DLD1 (cell line): ENCODE measurements around the gene SPINK4.

Source experiments
- in situ Hi-C: cut with HindIII; loops from 2 replicates; pipeline ENCODE4 v1.10.0; 2017; ENCODE audit warnings: low sequenced_read_pairs

SPINK4 gene

DNA sequence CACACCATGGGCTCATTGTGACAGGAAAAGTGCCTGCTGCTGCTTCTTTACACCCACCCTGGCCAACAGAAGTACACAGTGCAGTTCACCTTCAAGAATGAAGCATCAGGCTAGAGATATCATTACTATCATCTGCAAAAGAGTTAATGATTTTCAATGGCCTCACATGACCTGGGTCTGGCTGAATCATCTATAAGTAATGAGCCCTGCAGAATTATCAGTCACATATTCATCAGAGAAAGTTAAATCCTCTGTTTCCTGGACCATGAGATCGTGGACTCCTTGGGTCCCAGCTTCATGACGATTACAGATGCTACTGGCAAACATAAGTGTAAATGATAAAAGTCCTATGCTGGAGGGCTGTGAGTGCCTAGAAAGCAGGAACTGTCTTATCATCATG lies 16.3 kb downstream of the SPINK4 start:
- in situ Hi-C loops, result no loop called here

GRCh38 chr9:33257276-33257675 lies 17.3 kb downstream of the SPINK4 start:
- in situ Hi-C loops, result no loop called here

DNA sequence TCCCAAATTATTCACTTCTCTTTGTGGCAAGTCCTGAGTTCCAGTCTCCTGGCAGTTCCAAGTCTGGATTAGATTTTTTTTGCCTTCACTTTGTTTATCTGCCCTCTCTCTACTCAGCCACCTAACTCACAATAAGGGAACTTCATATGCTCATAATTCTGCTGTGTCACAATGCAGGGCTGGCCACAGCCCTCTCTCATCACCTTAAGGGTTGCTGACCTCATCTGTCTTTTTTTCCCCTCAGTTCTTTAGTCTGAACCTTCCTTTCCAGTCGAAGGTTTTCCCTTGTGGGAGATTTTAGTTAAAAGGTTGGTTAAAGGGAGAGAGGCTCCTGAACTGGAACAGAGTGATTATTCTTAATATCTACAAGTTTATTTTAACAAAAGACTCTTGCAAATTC lies 20.4 kb downstream of the SPINK4 start:
- in situ Hi-C loops, result no loop called here

- in situ Hi-C loops, result no loop called here
Measured at GRCh38 chr9:33263131-33264002, 23.4 kb downstream of the SPINK4 start.

- in situ Hi-C loops, result no loop called here
Measured at GRCh38 chr9:33264003-33264472, 24.1 kb downstream of the SPINK4 start.

- in situ Hi-C loops, result no loop called here
Measured at GRCh38 chr9:33264473-33265177, 24.7 kb downstream of the SPINK4 start, which contains the start of the genes BAG1 and CHMP5. BAG1 (minus strand) TSS chr9:33264708. CHMP5 (plus strand) TSS chr9:33265049; CDS start chr9:33265079, 30 bp downstream.

DNA sequence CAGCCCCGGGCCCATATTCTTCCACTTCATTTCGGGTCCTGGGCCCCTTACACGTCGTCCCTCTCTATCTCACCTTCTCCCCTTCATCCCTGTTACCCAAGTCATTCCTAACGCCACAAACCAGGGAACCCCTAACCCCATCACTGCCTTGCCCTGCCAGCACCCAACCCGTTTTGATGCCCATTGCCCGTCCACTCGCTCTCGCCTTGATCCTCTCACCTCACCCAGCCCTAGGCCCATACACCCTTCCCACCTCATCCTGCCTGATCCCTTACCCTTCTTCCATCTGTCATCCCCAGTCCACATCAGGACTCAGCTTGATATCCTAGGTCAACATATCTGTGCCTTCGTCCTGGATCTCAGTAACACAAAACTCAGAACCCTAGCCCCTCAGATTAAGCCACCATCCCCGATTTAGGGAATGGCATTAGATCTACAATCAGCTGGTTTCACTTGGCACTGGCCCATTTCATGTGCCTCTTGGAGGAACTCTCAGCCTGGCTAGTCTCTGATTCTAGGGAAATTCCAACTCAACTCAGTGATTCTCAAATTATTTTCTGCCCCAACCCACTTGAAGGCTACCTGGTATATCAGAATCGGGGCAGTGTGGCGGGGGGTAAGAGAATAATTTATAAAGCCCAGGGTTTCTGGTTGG lies 25.4 kb downstream of the SPINK4 start:
- in situ Hi-C loops, result no loop called here

GRCh38 chr9:33267151-33267767 lies 27.3 kb downstream of the SPINK4 start:
- in situ Hi-C loops, result no loop called here

DNA sequence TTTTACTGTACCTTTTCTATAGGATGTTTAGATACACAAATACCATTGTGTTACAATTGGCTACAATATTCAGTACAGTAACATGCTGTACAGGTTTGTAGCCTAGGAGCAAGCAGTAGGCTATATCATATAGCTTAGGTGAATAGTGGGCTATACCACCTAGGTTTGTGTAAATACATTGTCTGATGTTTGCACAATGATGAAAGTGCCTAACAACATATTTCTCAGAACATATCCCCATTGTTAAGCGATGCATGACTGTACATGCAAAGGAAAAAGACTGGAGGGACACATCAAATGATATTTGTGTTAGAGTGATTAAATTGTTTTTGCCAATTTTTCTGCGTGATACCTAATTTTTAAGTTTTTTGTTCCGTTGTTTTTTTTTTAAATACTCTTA lies 30.2 kb downstream of the SPINK4 start:
- in situ Hi-C loops, result loop anchor here (10.0 kb wide), 1 partner anchor 135 kb away; the partner anchor contains the start of gene AQP7

DNA sequence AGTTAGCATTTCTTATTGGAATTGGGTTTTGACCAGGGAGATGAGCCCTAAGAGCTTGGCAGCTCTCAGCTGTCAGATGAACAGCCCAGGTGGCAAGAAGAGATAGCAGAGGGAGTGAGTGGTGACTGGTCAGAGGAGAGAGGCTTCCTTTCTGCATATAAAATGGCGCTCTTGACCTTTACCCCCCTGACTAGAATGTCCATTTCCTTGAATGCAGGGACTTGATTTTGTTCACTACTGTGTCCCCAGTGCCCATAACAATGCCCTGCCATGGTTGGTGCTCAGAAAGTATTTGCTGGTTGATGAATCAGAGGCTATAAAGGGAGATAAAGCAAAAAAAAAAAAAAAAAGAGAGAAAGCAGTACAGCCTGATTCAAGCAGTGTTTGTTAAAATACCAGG lies 32.1 kb downstream of the SPINK4 start:
- in situ Hi-C loops, result loop anchor here (10.0 kb wide), 1 partner anchor 133 kb away; the partner anchor contains the start of gene AQP7

- in situ Hi-C loops, result loop anchor here (10.0 kb wide), 1 partner anchor 131 kb away; the partner anchor contains the start of gene AQP7
Measured at GRCh38 chr9:33273266-33273971, 33.5 kb downstream of the SPINK4 start.

GRCh38 chr9:33273972-33274328 lies 34.0 kb downstream of the SPINK4 start:
- in situ Hi-C loops, result loop anchor here (10.0 kb wide), 1 partner anchor 131 kb away; the partner anchor contains the start of gene AQP7

DNA sequence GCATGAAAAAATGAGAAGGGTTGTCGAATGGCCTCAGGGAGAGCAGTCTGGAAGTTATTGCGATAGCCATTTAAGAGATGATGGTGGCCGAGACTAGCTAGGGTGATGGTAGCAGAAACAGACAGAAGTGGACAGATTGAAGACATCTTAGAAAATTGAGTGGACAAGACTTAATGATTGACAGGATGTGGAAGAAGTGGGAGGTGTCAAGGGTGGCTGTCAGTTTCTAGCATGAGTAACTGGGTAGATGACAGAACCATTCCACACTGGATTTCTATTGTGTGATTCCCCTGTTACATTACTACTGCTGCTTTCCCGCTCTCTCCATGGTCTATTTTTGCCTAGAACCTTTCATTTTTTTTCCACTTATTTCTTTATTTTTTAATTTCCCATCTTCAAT lies 37.5 kb downstream of the SPINK4 start:
- in situ Hi-C loops, result loop anchor here (10.0 kb wide), 1 partner anchor 127 kb away; the partner anchor contains the start of gene AQP7

GRCh38 chr9:33285502-33285901 lies 45.5 kb downstream of the SPINK4 start:
- in situ Hi-C loops, result no loop called here

DNA sequence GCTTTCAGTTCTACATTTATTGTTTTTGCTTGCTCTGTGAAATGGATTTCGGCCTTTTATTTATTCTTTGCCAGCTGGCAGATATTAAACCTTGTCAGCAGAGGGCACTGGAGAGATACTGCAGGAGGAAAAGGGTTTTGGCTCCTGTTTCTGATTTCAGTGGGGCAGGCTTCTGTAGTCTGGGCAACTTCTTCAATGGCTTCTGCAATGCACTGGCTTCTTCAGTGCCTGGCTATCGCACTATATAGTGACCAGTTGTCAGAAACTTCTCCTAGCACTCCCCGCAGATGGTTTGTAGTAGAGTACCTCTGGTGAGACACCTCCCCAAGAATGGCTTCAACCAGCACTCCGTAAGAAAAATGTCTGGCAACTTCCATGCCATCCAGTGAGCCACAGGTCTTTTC lies 47.1 kb downstream of the SPINK4 start:
- in situ Hi-C loops, result no loop called here

GRCh38 chr9:33288235-33288634 lies 48.3 kb downstream of the SPINK4 start:
- in situ Hi-C loops, result no loop called here

DNA sequence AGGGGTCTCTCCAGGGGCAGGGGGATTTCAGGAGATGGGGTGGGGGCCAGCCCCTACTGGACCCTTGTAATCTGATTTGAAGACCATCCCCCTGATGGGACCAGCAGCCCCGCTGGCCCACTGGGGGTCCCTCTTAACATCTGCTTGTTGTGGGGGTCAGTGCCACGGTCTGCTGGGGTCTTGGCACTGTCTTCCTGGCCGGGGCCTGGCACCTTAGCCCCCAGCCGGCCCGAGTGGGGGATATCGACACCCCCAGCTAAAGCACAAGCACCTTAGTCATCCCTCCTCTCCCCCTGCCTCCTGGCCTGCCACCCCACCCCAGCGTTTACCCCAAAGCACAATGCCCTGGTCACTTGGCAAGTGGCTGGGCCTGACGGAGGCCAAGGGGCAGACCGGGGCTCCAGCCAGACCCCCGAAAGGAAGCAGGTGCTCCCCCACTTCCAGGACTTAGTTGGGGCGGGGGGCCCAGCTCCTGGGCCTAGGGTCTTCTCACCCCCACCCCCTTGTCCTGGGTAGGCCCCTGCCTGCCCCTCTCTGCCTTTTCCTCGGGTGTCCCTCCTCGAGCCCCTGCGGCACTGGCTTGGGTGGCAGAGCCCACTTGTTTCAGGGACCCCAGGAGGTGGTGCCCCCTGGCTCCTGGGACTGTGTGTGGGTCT lies 49.0 kb downstream of the SPINK4 start:
- in situ Hi-C loops, result no loop called here

DNA sequence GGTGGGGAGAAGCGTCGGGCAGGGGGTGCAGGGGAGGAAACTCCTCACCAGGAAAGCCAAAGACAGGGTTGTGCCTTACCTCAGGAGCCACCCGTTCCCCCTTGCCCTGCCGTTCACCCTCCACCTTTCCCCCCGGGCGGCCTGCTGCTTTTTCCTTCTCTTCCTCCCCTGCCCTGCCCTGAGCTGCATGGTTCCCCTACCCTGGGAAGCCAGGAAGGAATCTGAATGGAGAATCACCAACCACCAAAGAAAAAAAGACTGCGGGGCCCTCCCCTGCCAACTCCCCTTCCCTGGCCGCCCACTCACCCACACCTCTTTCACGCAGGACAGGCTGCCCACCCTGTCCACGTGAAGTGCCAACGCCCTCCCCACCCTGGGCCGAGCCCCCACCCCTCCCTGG lies 49.5 kb downstream of the SPINK4 start:
- in situ Hi-C loops, result no loop called here

DNA sequence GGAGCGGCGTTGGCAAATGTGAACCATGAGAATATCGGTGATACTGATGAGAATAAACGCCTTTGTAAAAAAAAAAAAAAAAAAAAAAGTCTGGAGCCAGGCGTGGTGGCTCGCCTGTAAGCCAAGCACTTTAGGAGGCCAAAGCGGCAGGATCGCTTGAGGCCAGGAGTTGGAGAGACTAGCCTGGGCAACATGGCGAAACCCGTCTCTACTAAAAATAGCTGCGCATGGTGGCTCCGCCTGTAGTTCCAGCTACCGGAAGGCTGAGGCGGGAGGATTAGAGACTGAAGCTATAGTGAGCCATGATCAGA lies 49.9 kb downstream of the SPINK4 start:
- in situ Hi-C loops, result no loop called here
